ENCODE data around the gene SAV1. TPM values are rescaled to one million over a fixed set of nuclear protein-coding genes. Genes with fewer than 3 reads are reported as not detected.

Gene SAV1
- polyA plus RNA-seq, 1 donor from 2014 or later = 55.8 TPM

GRCh38 chr14:50607181-50607580, 60.9 kb downstream of the SAV1 start:
- Mint-ChIP-seq H3K27me3 (no peaks in the 10 kb centered on the region), H3K9me3 (no peaks in the 10 kb centered on the region), H3K27ac (no peak overlapping the region), H3K4me1 (peaks cover 0 to 1% (median 0%) of the 10 kb centered on the region in 3 donors), H3K36me3 (peaks cover 2% of the 10 kb centered on the region), H3K4me3 (no peak overlapping the region)

GRCh38 chr14:50606468-50606867, 61.6 kb downstream of the SAV1 start:
- Mint-ChIP-seq H3K4me3 (no peak overlapping the region), H3K27ac (no peak overlapping the region), H3K4me1 (peaks cover 0 to 1% (median 0%) of the 10 kb centered on the region in 3 donors), H3K27me3 (no peaks in the 10 kb centered on the region), H3K36me3 (peaks cover 2% of the 10 kb centered on the region), H3K9me3 (no peaks in the 10 kb centered on the region)

GRCh38 chr14:50605766-50606165, 62.3 kb downstream of the SAV1 start:
- H3K4me1 Mint-ChIP-seq = peaks cover 0 to under 1% (median 0%) of the 10 kb centered on the region in 3 donors
- H3K27me3 Mint-ChIP-seq = no peaks in the 10 kb centered on the region
- no peak overlapping the region for H3K4me3 Mint-ChIP-seq
- H3K27ac Mint-ChIP-seq = no peak overlapping the region
- peaks cover 2% of the 10 kb centered on the region for H3K36me3 Mint-ChIP-seq
- no peaks in the 10 kb centered on the region for H3K9me3 Mint-ChIP-seq

- Mint-ChIP-seq H3K27me3 (no peaks in the 10 kb centered on the region), H3K4me1 (no peaks in the 10 kb centered on the region), H3K36me3 (peaks cover 2% of the 10 kb centered on the region), H3K27ac (no peak overlapping the region), H3K9me3 (no peaks in the 10 kb centered on the region), H3K4me3 (no peak overlapping the region)
These were observed 64.5 kb downstream of the SAV1 start for GRCh38 chr14:50603565-50603964.

GRCh38 chr14:50602035-50602434, 66.1 kb downstream of the SAV1 start:
- H3K4me1 Mint-ChIP-seq = no peaks in the 10 kb centered on the region
- H3K4me3 Mint-ChIP-seq = no peak overlapping the region
- H3K9me3 Mint-ChIP-seq = no peaks in the 10 kb centered on the region
- H3K27ac Mint-ChIP-seq = no peak overlapping the region
- H3K27me3 Mint-ChIP-seq = no peaks in the 10 kb centered on the region
- H3K36me3 Mint-ChIP-seq = peaks cover 2% of the 10 kb centered on the region

- no peak overlapping the region for H3K27ac Mint-ChIP-seq
- H3K27me3 Mint-ChIP-seq = no peaks in the 10 kb centered on the region
- H3K9me3 Mint-ChIP-seq = no peaks in the 10 kb centered on the region
These were observed 66.7 kb downstream of the SAV1 start for GRCh38 chr14:50601394-50601793.

GRCh38 chr14:50600849-50601248, 67.3 kb downstream of the SAV1 start:
- no peak overlapping the region for H3K4me3 Mint-ChIP-seq
- H3K27ac Mint-ChIP-seq = no peak overlapping the region
- H3K36me3 Mint-ChIP-seq = peaks cover 2% of the 10 kb centered on the region
- no peaks in the 10 kb centered on the region for H3K27me3 Mint-ChIP-seq
- H3K4me1 Mint-ChIP-seq = no peaks in the 10 kb centered on the region
- H3K9me3 Mint-ChIP-seq = no peaks in the 10 kb centered on the region

More at GRCh38 chr14:50601394-50601793, 66.7 kb downstream of the SAV1 start:
- Mint-ChIP-seq H3K4me1 (no peaks in the 10 kb centered on the region), H3K4me3 (no peak overlapping the region), H3K36me3 (peaks cover 2% of the 10 kb centered on the region)

GRCh38 chr14:50599700-50600444, 68.2 kb downstream of the SAV1 start:
- H3K4me1 Mint-ChIP-seq = no peaks in the 10 kb centered on the region
- no peak overlapping the region for H3K27ac Mint-ChIP-seq
- no peaks in the 10 kb centered on the region for H3K27me3 Mint-ChIP-seq
- H3K4me3 Mint-ChIP-seq = no peak overlapping the region
- H3K36me3 Mint-ChIP-seq = no peaks in the 10 kb centered on the region
- H3K9me3 Mint-ChIP-seq = no peaks in the 10 kb centered on the region

- Mint-ChIP-seq H3K36me3 (no peaks in the 10 kb centered on the region), H3K27me3 (no peaks in the 10 kb centered on the region)
These were observed 69.3 kb downstream of the SAV1 start for GRCh38 chr14:50598765-50599164.

GRCh38 chr14:50594577-50595316, 73.4 kb downstream of the SAV1 start:
- no peaks in the 10 kb centered on the region for H3K4me1 Mint-ChIP-seq
- H3K27ac Mint-ChIP-seq = no peak overlapping the region
- H3K9me3 Mint-ChIP-seq = no peaks in the 10 kb centered on the region
- peaks cover 2% of the 10 kb centered on the region for H3K36me3 Mint-ChIP-seq
- H3K27me3 Mint-ChIP-seq = no peaks in the 10 kb centered on the region
- no peak overlapping the region for H3K4me3 Mint-ChIP-seq

More at GRCh38 chr14:50598765-50599164, 69.3 kb downstream of the SAV1 start:
- Mint-ChIP-seq H3K27ac (no peak overlapping the region), H3K9me3 (no peaks in the 10 kb centered on the region), H3K4me1 (no peaks in the 10 kb centered on the region), H3K4me3 (no peak overlapping the region)

GRCh38 chr14:50590464-50590863, 77.6 kb downstream of the SAV1 start:
- H3K27ac Mint-ChIP-seq = no peak overlapping the region

More at GRCh38 chr14:50590464-50590863, 77.6 kb downstream of the SAV1 start:
- H3K36me3 Mint-ChIP-seq = peaks cover 2% of the 10 kb centered on the region
- H3K9me3 Mint-ChIP-seq = no peaks in the 10 kb centered on the region
- no peaks in the 10 kb centered on the region for H3K27me3 Mint-ChIP-seq
- H3K4me1 Mint-ChIP-seq = no peaks in the 10 kb centered on the region
- no peak overlapping the region for H3K4me3 Mint-ChIP-seq

Other genes starting within 250 kb of the SAV1 start
- 35.4 TPM for gene MAP4K5, start 135.7 kb downstream of the SAV1 start, polyA plus RNA-seq
- gene ATL1, start 108.2 kb downstream of the SAV1 start, polyA plus RNA-seq = 4.1 TPM
- 76.5 TPM for gene NIN, start 162.9 kb upstream of the SAV1 start, polyA plus RNA-seq
- not detected for gene ABHD12B, start 203.7 kb upstream of the SAV1 start, polyA plus RNA-seq